K562 (cell line): Measurements from ENCODE around the gene PEX6. TPM values are rescaled to one million over a fixed set of nuclear protein-coding genes. Genes with fewer than 3 reads are reported as not detected.

ENCODE experiments used
- ATAC-seq: fragments of 200-7000 bp; cut with Tn5 transposase; 3 replicates; pipeline ENCODE4 v1.9.1; 2020; ENCODE audit warnings: moderate library complexity
- BruUV-seq: library from RNA; stranded (reverse); fragments of 400-500 nt; replicated peaks from 2 replicates; lab custom pipeline; 2021; lab: Mats Ljungman, UMichigan
- CTCF ChIA-PET: fragments of 300-600 bp; formaldehyde crosslinking; extraction: SDS; loops from one replicate; lab custom pipeline; 2021; ENCODE audit warnings: low intra/inter-chr PET ratio; lab: Yijun Ruan, JAX
- POLR2A ChIA-PET: fragments of 300-600, 350-650 bp; sonication (Branson Sonifier 250); formaldehyde crosslinking; extraction: SDS; loops from one replicate; lab custom pipeline; 2021; ENCODE audit warnings: antibody characterized with exemption, inconsistent platforms; lab: Yijun Ruan, JAX
- DNase-seq, 4 experiments: peaks; one replicate each; pipeline versions ENCODE4 v3.0.0 to v3.0.0-alpha.2; 2011 to 2018; ENCODE audit warnings: low spot score in 3 of 4, mixed read lengths in 3 of 4; ENCODE audit errors: extremely low read depth in 1 of 4
- FAIRE-seq: peaks from 2 replicates; lab custom pipeline; 2011; peaks lifted over from hg19 to GRCh38; lab: Jason Lieb, UNC
- H2AFZ ChIP-seq: 2 replicates; pipeline ENCODE4 v1.6.0; 2011; ENCODE audit warnings: low read depth, low read length, control low read depth, inconsistent platforms
- H3K27ac ChIP-seq: fragments of 200-600 bp; 3 replicates; pipeline ENCODE4 v1.8.0; 2011; ENCODE audit warnings: low read depth, mild to moderate bottlenecking, control low read depth, inconsistent platforms, low read length, moderate library complexity, mixed read lengths; ENCODE audit errors: extremely low read depth
- H3K27me3 ChIP-seq, 2 experiments: fragments of 300-600 bp in 1 of 2; 2 replicates in 1 of 2; 3 replicates in 1 of 2; pipeline versions ENCODE4 v1.6.0 to v1.8.0; 2011; ENCODE audit warnings: inconsistent platforms in 2 of 2, low read length in 2 of 2, mild to moderate bottlenecking in 1 of 2, mixed read lengths in 1 of 2, moderate library complexity in 1 of 2; ENCODE audit not compliant: control insufficient read depth in 2 of 2, insufficient read depth in 2 of 2
- H3K36me3 ChIP-seq: fragments of 300-600 bp; 3 replicates; pipeline ENCODE4 v1.8.0; 2011; ENCODE audit warnings: mild to moderate bottlenecking, low read length, inconsistent platforms; ENCODE audit not compliant: control insufficient read depth, insufficient read depth
- H3K4me1 ChIP-seq, 2 experiments: fragments of 200-600 bp in 1 of 2; replicated peaks in 1 of 2; 2 replicates in 1 of 2; 3 replicates in 1 of 2; pipeline versions ENCODE4 v1.5.1 to v1.8.0; 2011; ENCODE audit warnings: inconsistent platforms in 2 of 2, low read length in 2 of 2, mild to moderate bottlenecking in 1 of 2, mixed read lengths in 1 of 2, moderate library complexity in 1 of 2; ENCODE audit not compliant: control insufficient read depth in 2 of 2, insufficient read depth in 2 of 2
- H3K4me2 ChIP-seq: 2 replicates; pipeline ENCODE4 v1.6.1; 2011; ENCODE audit warnings: low read length, control low read depth, inconsistent platforms, mixed read lengths; ENCODE audit not compliant: insufficient read depth
- H3K4me3 ChIP-seq: fragments of 200-600 bp; sonication (generic), shearing (Covaris generic); 2 replicates; pipeline ENCODE4 v1.5.1; 2016; ENCODE audit warnings: control low read depth, inconsistent platforms
- H3K79me2 ChIP-seq: fragments of 200-600 bp; 3 replicates; pipeline ENCODE4 v1.8.0; 2011; ENCODE audit warnings: low read length, inconsistent platforms; ENCODE audit not compliant: control insufficient read depth, insufficient read depth
- H3K9ac ChIP-seq, 2 experiments: 2 replicates each; pipeline versions ENCODE4 v1.6.0 to v1.6.1; 2011; ENCODE audit warnings: low read depth in 2 of 2, low read length in 2 of 2, control low read depth in 1 of 2, inconsistent platforms in 1 of 2, mild to moderate bottlenecking in 1 of 2, mixed read lengths in 1 of 2; ENCODE audit not compliant: insufficient read depth in 1 of 2
- H3K9me1 ChIP-seq: one replicate; pipeline ENCODE4 v1.6.0; 2011; ENCODE audit warnings: inconsistent platforms, mild to moderate bottlenecking, low read length, moderate library complexity; ENCODE audit not compliant: control insufficient read depth, insufficient read depth
- H3K9me3 ChIP-seq: replicated peaks from 2 replicates; pipeline ENCODE4 v1.5.1; 2011; ENCODE audit warnings: low read depth, low read length, inconsistent platforms; ENCODE audit not compliant: control insufficient read depth, insufficient read depth
- H4K20me1 ChIP-seq: replicated peaks from 2 replicates; pipeline ENCODE4 v1.6.1; 2011; ENCODE audit warnings: low read length, inconsistent platforms, mixed read lengths; ENCODE audit not compliant: control insufficient read depth, insufficient read depth
- ARID1B ChIP-seq: fragments of 450-650 bp; IDR thresholded peaks from 2 replicates; pipeline ENCODE4 v1.6.1; 2016; ENCODE audit warnings: antibody characterized with exemption, mild to moderate bottlenecking, inconsistent platforms
- DACH1 ChIP-seq: fragments of 450-650 bp; IDR thresholded peaks from 2 replicates; pipeline ENCODE4 v1.6.1; 2018; ENCODE audit not compliant: partially characterized antibody
- ETS2 ChIP-seq: IDR thresholded peaks from 2 replicates; pipeline ENCODE4 v1.6.1; 2016; ENCODE audit warnings: borderline replicate concordance, missing genetic modification characterization, mild to moderate bottlenecking, moderate library complexity, missing compliant biosample characterization; ENCODE audit not compliant: poor library complexity, severe bottlenecking
- HDAC2 ChIP-seq: fragments of 450-650 bp; IDR thresholded peaks from 2 replicates; pipeline ENCODE4 v1.6.1; 2016; ENCODE audit warnings: mild to moderate bottlenecking
- HDAC8 ChIP-seq: fragments of 450-650 bp; IDR thresholded peaks from 2 replicates; pipeline ENCODE4 v1.6.1; 2016; ENCODE audit warnings: mild to moderate bottlenecking, missing genetic modification characterization, moderate library complexity, missing compliant biosample characterization
- MYNN ChIP-seq, 2 experiments: sonication (generic); formaldehyde crosslinking in 1 of 2; IDR thresholded peaks; 2 replicates each; pipeline versions ENCODE4 v1.5.0 to v1.6.1; 2016 to 2020; ENCODE audit warnings: antibody characterized with exemption in 1 of 2, missing genetic modification reagents in 1 of 2
- NFYB ChIP-seq: IDR thresholded peaks from 2 replicates; pipeline ENCODE4 v1.6.1; 2011; ENCODE audit warnings: mild to moderate bottlenecking, moderate library complexity; ENCODE audit not compliant: insufficient read length; ENCODE audit errors: extremely low read depth
- PHB ChIP-seq: fragments of 250-450 bp; sonication (Bioruptor Pico); IDR thresholded peaks from 2 replicates; pipeline ENCODE4 v1.5.0; 2021
- PML ChIP-seq: IDR thresholded peaks from 2 replicates; pipeline ENCODE4 v1.6.1; 2012; ENCODE audit warnings: low read length, inconsistent platforms
- POLR2G ChIP-seq: fragments of 200-400 bp; formaldehyde crosslinking; IDR thresholded peaks from 2 replicates; pipeline ENCODE4 v1.6.1; 2017; ENCODE audit warnings: low read depth, mild to moderate bottlenecking, antibody characterized with exemption, low read length, moderate library complexity
- RNF2 ChIP-seq: sonication (generic); IDR thresholded peaks from 2 replicates; pipeline ENCODE4 v1.6.1; 2016
- U2AF2 ChIP-seq: fragments of 200-400 bp; formaldehyde crosslinking; optimal IDR thresholded peaks from 2 replicates; pipeline ENCODE3; 2017; ENCODE audit warnings: low read depth, mild to moderate bottlenecking, low read length
- ZNF23 ChIP-seq: fragments of 250-450 bp; sonication (Bioruptor Pico); IDR thresholded peaks from 2 replicates; pipeline ENCODE4 v1.4.0; 2020; ENCODE audit warnings: mild to moderate bottlenecking
- ZNF561 ChIP-seq: fragments of 450-650 bp; formaldehyde crosslinking; conservative IDR thresholded peaks from 2 replicates; pipeline ENCODE4 v1.4.0; 2020; ENCODE audit warnings: mild to moderate bottlenecking, moderate library complexity
- WGBS: fragments of 100-300 bp; shearing (Covaris generic); methylation state at CpG from one replicate; pipeline ENCODE4 v1.1.6; 2016; ENCODE audit warnings: low coverage, mixed read lengths; ENCODE audit not compliant: insufficient coverage; ENCODE audit errors: missing lambda C conversion rate; 5-methylcytosine and 5-hydroxymethylcytosine counted together
- in situ Hi-C: fragments of 300-500 bp; cut with MboI; formaldehyde crosslinking; loops from 4 replicates; pipeline ENCODE4 v1.15.0; 2018; ENCODE audit warnings: inconsistent platforms, mixed read lengths
- intact Hi-C: fragments of 100-400 bp; cut with micrococcal nuclease; formaldehyde crosslinking; loops from 2 replicates; pipeline ENCODE4 v1.14.2; 2022
- polyA plus RNA-seq, 8 experiments: library from polyadenylated mRNA; depleted of rRNA in 4 of 8; stranded (reverse) in 5 of 8; unstranded in 3 of 8; fragments of >200 nt; fragmentation: Nextera tagmentation in 2 of 8; fragmentation: Illumina TruSeq in 1 of 8; extraction: Ambion mirVana in 2 of 8; extraction: Trizol in 1 of 8; gene quantifications; 2 replicates each; pipeline versions ENCODE4 v1.2.1 to v1.2.3, GENCODE V29; 2011 to 2014; ENCODE audit warnings: inconsistent platforms in 1 of 8, missing spikeins in 1 of 8
- total RNA-seq, 7 experiments: library from RNA; depleted of rRNA in 6 of 7; stranded (reverse); fragments of >200 nt in 6 of 7; fragmentation: Illumina TruSeq in 2 of 7; extraction: Trizol in 2 of 7; gene quantifications; 2 replicates each; pipeline versions ENCODE4 v1.2.1 to v1.2.3, GENCODE V29; 2011 to 2021; ENCODE audit warnings: low replicate concordance in 1 of 7
- TF ChIP-seq, protein P1 (sequence below), 2 experiments: fragments of 450-650 bp in 1 of 2; IDR thresholded peaks; 2 replicates each; pipeline ENCODE4 v1.6.1; 2011 to 2017; ENCODE audit warnings: low read depth in 2 of 2, antibody characterized with exemption in 1 of 2, borderline replicate concordance in 1 of 2, low read length in 1 of 2, mild to moderate bottlenecking in 1 of 2, mixed read lengths in 1 of 2; ENCODE audit not compliant: control insufficient read depth in 1 of 2
- TF ChIP-seq, protein P2 (sequence below): fragments of 450-650 bp; formaldehyde crosslinking; IDR thresholded peaks from 2 replicates; pipeline ENCODE4 v1.4.0; 2022; ENCODE audit warnings: mild to moderate bottlenecking, moderate library complexity
- TF ChIP-seq, protein P3 (sequence below), 2 experiments: fragments of 450-650 bp in 1 of 2; sonication (generic) in 1 of 2; formaldehyde crosslinking; conservative IDR thresholded peaks; 2 replicates each; pipeline versions ENCODE4 v1.4.0 to v1.8.1; 2020 to 2022; ENCODE audit warnings: mild to moderate bottlenecking in 1 of 2, missing genetic modification reagents in 1 of 2

Gene PEX6
- total and polyA plus RNA-seq, 9 of the 15 experiments (the other 6 are each of a cell fraction or from before 2014, with no cell fraction given), result 0.17 to 20.8 (median 6.9) TPM

DNA sequence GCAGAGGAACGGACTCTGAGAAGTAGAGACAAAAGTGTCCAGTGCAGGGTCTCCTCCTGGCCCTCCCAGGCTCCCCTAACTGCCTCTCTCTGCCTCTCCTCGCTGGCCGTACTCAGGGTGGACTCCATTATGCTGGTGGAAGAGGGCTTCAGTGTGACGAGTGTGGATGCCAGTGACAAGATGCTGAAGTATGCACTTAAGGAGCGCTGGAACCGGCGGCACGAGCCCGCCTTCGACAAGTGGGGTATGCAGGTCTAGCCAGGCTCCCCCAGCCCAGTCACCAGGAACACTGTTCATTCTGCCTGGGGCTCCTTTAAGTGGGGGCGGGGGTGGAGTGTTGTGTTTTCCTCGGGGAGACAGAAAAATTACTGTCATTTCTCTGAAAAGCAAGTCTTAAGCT is 16.9 kb downstream of the PEX6 start:
- Histone ChIP-seq H3K9ac (no peak overlapping the region), H3K4me1 (peaks cover 0 to 14% of the 10 kb centered on the region in 2 experiments; a peak in 2 of 5 replicates), H3K9me1 (no peaks in the 10 kb centered on the region), H3K4me2 (no peak overlapping the region), H3K79me2 (no peaks in the 10 kb centered on the region), H2AFZ (no peak overlapping the region), H3K9me3 (no peaks in the 10 kb centered on the region), H3K27ac (no peak overlapping the region), H4K20me1 (no peaks in the 10 kb centered on the region), H3K4me3 (no peak overlapping the region), H3K36me3 (peaks cover 26% of the 10 kb centered on the region; the same call in 1 of the 3 replicates), H3K27me3 (no peaks in the 10 kb centered on the region)
- DNase-seq, result no peak
- 74% methylated on average over 12 of the region's 12 CpGs for WGBS
- in situ Hi-C loops, result no loop called here
- ChIA-PET POLR2A (interaction anchor here (0.6 to 1.2 kb wide), 3 partner anchors 9 to 22 kb away, joined by 3 read pairs; no protein-coding TSS in a partner anchor), CTCF (no interaction called here)
- BruUV-seq, result no TSS peak
- intact Hi-C loops, result loop anchor here (5.0 kb wide), 1 partner anchor 60 kb away; no protein-coding TSS in a partner anchor
- ATAC-seq, result no peak
- FAIRE-seq, result no peak
- TF ChIP-seq, protein P1, sequence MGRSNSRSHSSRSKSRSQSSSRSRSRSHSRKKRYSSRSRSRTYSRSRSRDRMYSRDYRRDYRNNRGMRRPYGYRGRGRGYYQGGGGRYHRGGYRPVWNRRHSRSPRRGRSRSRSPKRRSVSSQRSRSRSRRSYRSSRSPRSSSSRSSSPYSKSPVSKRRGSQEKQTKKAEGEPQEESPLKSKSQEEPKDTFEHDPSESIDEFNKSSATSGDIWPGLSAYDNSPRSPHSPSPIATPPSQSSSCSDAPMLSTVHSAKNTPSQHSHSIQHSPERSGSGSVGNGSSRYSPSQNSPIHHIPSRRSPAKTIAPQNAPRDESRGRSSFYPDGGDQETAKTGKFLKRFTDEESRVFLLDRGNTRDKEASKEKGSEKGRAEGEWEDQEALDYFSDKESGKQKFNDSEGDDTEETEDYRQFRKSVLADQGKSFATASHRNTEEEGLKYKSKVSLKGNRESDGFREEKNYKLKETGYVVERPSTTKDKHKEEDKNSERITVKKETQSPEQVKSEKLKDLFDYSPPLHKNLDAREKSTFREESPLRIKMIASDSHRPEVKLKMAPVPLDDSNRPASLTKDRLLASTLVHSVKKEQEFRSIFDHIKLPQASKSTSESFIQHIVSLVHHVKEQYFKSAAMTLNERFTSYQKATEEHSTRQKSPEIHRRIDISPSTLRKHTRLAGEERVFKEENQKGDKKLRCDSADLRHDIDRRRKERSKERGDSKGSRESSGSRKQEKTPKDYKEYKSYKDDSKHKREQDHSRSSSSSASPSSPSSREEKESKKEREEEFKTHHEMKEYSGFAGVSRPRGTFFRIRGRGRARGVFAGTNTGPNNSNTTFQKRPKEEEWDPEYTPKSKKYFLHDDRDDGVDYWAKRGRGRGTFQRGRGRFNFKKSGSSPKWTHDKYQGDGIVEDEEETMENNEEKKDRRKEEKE (IDR thresholded peaks at IDR 0.05; ENCODE audit: borderline replicate concordance in 1 of 2, control insufficient read depth in 1 of 2, low read depth in 2 of 2, low read length in 1 of 2), result no peak
- no peak for TF ChIP-seq PML
- TF ChIP-seq ETS2 (tag), result no peak
- TF ChIP-seq, protein P2, sequence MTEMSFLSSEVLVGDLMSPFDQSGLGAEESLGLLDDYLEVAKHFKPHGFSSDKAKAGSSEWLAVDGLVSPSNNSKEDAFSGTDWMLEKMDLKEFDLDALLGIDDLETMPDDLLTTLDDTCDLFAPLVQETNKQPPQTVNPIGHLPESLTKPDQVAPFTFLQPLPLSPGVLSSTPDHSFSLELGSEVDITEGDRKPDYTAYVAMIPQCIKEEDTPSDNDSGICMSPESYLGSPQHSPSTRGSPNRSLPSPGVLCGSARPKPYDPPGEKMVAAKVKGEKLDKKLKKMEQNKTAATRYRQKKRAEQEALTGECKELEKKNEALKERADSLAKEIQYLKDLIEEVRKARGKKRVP (CRISPR knock-in tag), result no peak
- no peak for TF ChIP-seq HDAC8 (tag)
- no peak for TF ChIP-seq ZNF561
- no peak for TF ChIP-seq HDAC2
- no peak for TF ChIP-seq ARID1B
- no peak for TF ChIP-seq RNF2
- TF ChIP-seq MYNN (IDR thresholded peaks at IDR 0.05), result no peak
- no peak for TF ChIP-seq MYNN (CRISPR knock-in tag; IDR thresholded peaks at IDR 0.05)
- TF ChIP-seq, protein P3, sequence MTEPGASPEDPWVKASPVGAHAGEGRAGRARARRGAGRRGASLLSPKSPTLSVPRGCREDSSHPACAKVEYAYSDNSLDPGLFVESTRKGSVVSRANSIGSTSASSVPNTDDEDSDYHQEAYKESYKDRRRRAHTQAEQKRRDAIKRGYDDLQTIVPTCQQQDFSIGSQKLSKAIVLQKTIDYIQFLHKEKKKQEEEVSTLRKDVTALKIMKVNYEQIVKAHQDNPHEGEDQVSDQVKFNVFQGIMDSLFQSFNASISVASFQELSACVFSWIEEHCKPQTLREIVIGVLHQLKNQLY (CRISPR knock-in tag; conservative IDR thresholded peaks at IDR 0.05), result no peak
- no peak for TF ChIP-seq PHB (CRISPR knock-in tag)
- TF ChIP-seq ZNF23 (CRISPR knock-in tag), result no peak
- TF ChIP-seq NFYB, result no peak
- no peak for TF ChIP-seq U2AF2
- TF ChIP-seq DACH1, result no peak
- no peak for TF ChIP-seq POLR2G
